ENCODE data around the gene OPCML.

- TF ChIP-seq NFE2L2 (IDR thresholded peaks at IDR 0.05; ENCODE audit: low read length) (no peak), POLR2A (IDR thresholded peaks at IDR 0.05; ENCODE audit: insufficient read depth in 1 of 2, low read depth in 2 of 2, low read length in 2 of 2) (no peak), PTBP1 (IDR thresholded peaks at IDR 0.05; ENCODE audit: low read depth, low read length, poor library complexity, severe bottlenecking) (no peak), ZNF513 (CRISPR knock-in tag; conservative IDR thresholded peaks at IDR 0.05) (no peak), ZSCAN29 (CRISPR knock-in tag; conservative IDR thresholded peaks at IDR 0.05) (no peak), CTCF (CRISPR knock-in tag; IDR thresholded peaks at IDR 0.05) (no peak), EP300 (IDR thresholded peaks at IDR 0.05; ENCODE audit: low read depth in 2 of 2, low read length in 2 of 2) (no peak), EP300 (CRISPR knock-in tag; IDR thresholded peaks at IDR 0.05; ENCODE audit: borderline replicate concordance) (no peak), RFX5 (IDR thresholded peaks at IDR 0.05; ENCODE audit: low read depth, low read length) (no peak)
Observed at GRCh38 chr11:132831272-132831671, 701.0 kb downstream of the OPCML start.

Measured in HepG2 (cell line).